ENCODE data around the gene POLR2B.

- TF ChIP-seq CTCF (IDR thresholded peaks at IDR 0.05; ENCODE audit: poor library complexity) (no peak), EZH2 (IDR thresholded peaks at IDR 0.05; ENCODE audit: borderline replicate concordance) (no peak), EZH2phosphoT487 (IDR thresholded peaks at IDR 0.05; ENCODE audit: low read depth, severe bottlenecking, unreplicated experiment) (no peak)
Measured at GRCh38 chr4:56972389-56972788, 6.3 kb upstream of the POLR2B start.
